DND-41 (cell line): ENCODE results near the gene PPP1R13B.
"Not testable (repeated sequence)": the region's sequence is repeated elsewhere in the genome, so short reads cannot be mapped to it uniquely, and the experiment has no call there.

Experiments used
- ATAC-seq: fragments of 200-7000 bp; cut with Tn5 transposase; 3 replicates; pipeline ENCODE4 v1.9.1; 2021; ENCODE audit warnings: low read depth; ENCODE audit not compliant: insufficient read depth
- DNase-seq: peaks from one replicate; pipeline ENCODE4 v3.0.0-alpha.2; 2020
- H2AFZ ChIP-seq: 2 replicates; pipeline ENCODE4 v1.6.0; 2012; ENCODE audit warnings: low read depth, low read length
- H3K27ac ChIP-seq: 2 replicates; pipeline ENCODE4 v1.5.1; 2012; ENCODE audit warnings: low read length, inconsistent platforms
- H3K27me3 ChIP-seq: fragments of 200-600 bp; sonication (generic); 2 replicates; pipeline ENCODE4 v1.6.0; 2012; ENCODE audit warnings: low read length, mild to moderate bottlenecking, inconsistent platforms; ENCODE audit not compliant: insufficient read depth, poor library complexity
- H3K36me3 ChIP-seq: 2 replicates; pipeline ENCODE4 v1.5.1; 2012; ENCODE audit warnings: low read length, inconsistent platforms; ENCODE audit not compliant: insufficient read depth
- H3K4me1 ChIP-seq: 2 replicates; pipeline ENCODE4 v1.5.1; 2012; ENCODE audit warnings: mild to moderate bottlenecking, low read length; ENCODE audit not compliant: insufficient read depth
- H3K4me2 ChIP-seq: 2 replicates; pipeline ENCODE4 v1.6.0; 2012; ENCODE audit warnings: mild to moderate bottlenecking, moderate library complexity, low read length, inconsistent platforms; ENCODE audit not compliant: insufficient read depth
- H3K4me3 ChIP-seq, 2 experiments: fragments of 200-600 bp in 1 of 2; shearing (Covaris generic) in 1 of 2; 2 replicates each; pipeline ENCODE4 v1.5.1; 2012 to 2016; ENCODE audit warnings: inconsistent platforms in 2 of 2, low read length in 2 of 2, mild to moderate bottlenecking in 2 of 2, low read depth in 1 of 2, moderate library complexity in 1 of 2
- H3K79me2 ChIP-seq: 2 replicates; pipeline ENCODE4 v1.6.0; 2012; ENCODE audit warnings: low read length, inconsistent platforms; ENCODE audit not compliant: insufficient read depth
- H3K9ac ChIP-seq: 2 replicates; pipeline ENCODE4 v1.6.0; 2012; ENCODE audit warnings: low read depth, mild to moderate bottlenecking, inconsistent platforms, low read length, moderate library complexity
- H3K9me3 ChIP-seq: 2 replicates; pipeline ENCODE4 v1.5.1; 2012; ENCODE audit warnings: low read length, moderate library complexity, mild to moderate bottlenecking, inconsistent platforms; ENCODE audit not compliant: insufficient read depth, severe bottlenecking
- H4K20me1 ChIP-seq: 2 replicates; pipeline ENCODE4 v1.6.0; 2012; ENCODE audit warnings: low read length; ENCODE audit not compliant: insufficient read depth
- CTCF ChIP-seq: IDR thresholded peaks from 2 replicates; pipeline ENCODE4 v1.5.1; 2012; ENCODE audit warnings: borderline replicate concordance, low read length, moderate library complexity, mild to moderate bottlenecking; ENCODE audit not compliant: poor library complexity, severe bottlenecking; ENCODE audit errors: extremely low read depth
- EZH2 ChIP-seq: IDR thresholded peaks from 3 replicates; pipeline ENCODE4 v1.6.1; 2012; ENCODE audit warnings: borderline replicate concordance, low read depth, mild to moderate bottlenecking, moderate library complexity, low read length, inconsistent platforms; ENCODE audit not compliant: severe bottlenecking

The PPP1R13B gene

GRCh38 chr14:103803661-103804060 lies 43.7 kb downstream of the PPP1R13B start:
- H3K36me3 ChIP-seq = no peaks in the 10 kb centered on the region
- H4K20me1 ChIP-seq = no peaks in the 10 kb centered on the region
- no peak for TF ChIP-seq EZH2
- TF ChIP-seq CTCF = no peak
- no peaks in the 10 kb centered on the region for H3K4me1 ChIP-seq
- no peak for DNase-seq
- no peaks in the 10 kb centered on the region for H3K79me2 ChIP-seq
- H3K4me3 ChIP-seq = no peak overlapping the region
- no peak overlapping the region for H3K9ac ChIP-seq
- ATAC-seq = no peak
- H3K9me3 ChIP-seq = no peaks in the 10 kb centered on the region
- H3K27me3 ChIP-seq = peaks cover 5% of the 10 kb centered on the region
- H2AFZ ChIP-seq = no peak overlapping the region
- H3K27ac ChIP-seq = no peak overlapping the region
- H3K4me2 ChIP-seq = no peak overlapping the region

GRCh38 chr14:103802356-103802755 lies 45.0 kb downstream of the PPP1R13B start:
- H3K27me3 ChIP-seq = peaks cover 6% of the 10 kb centered on the region
- ATAC-seq = no peak
- no peak overlapping the region for H3K4me2 ChIP-seq
- no peaks in the 10 kb centered on the region for H3K36me3 ChIP-seq
- no peaks in the 10 kb centered on the region for H3K4me1 ChIP-seq
- no peaks in the 10 kb centered on the region for H4K20me1 ChIP-seq
- no peak overlapping the region for H3K4me3 ChIP-seq
- TF ChIP-seq EZH2 = no peak
- TF ChIP-seq CTCF = no peak
- no peak overlapping the region for H3K9ac ChIP-seq
- no peak overlapping the region for H2AFZ ChIP-seq
- H3K27ac ChIP-seq = no peak overlapping the region
- DNase-seq = no peak
- no peaks in the 10 kb centered on the region for H3K79me2 ChIP-seq
- H3K9me3 ChIP-seq = no peaks in the 10 kb centered on the region

GRCh38 chr14:103801459-103801858 lies 45.9 kb downstream of the PPP1R13B start:
- ATAC-seq (no peak), DNase-seq (no peak)
- Histone ChIP-seq H3K4me2 (no peak overlapping the region), H3K79me2 (no peaks in the 10 kb centered on the region), H3K27me3 (peaks cover 10% of the 10 kb centered on the region), H3K9me3 (no peaks in the 10 kb centered on the region), H3K27ac (no peak overlapping the region), H2AFZ (no peak overlapping the region), H3K9ac (no peak overlapping the region), H3K36me3 (no peaks in the 10 kb centered on the region), H3K4me3 (no peak overlapping the region), H4K20me1 (no peaks in the 10 kb centered on the region), H3K4me1 (no peaks in the 10 kb centered on the region)
- TF ChIP-seq CTCF (no peak), EZH2 (no peak)

GRCh38 chr14:103793192-103793591 lies 54.2 kb downstream of the PPP1R13B start:
- not testable (repeated sequence) for H4K20me1 ChIP-seq, H3K4me1 ChIP-seq, H2AFZ ChIP-seq, H3K36me3 ChIP-seq, H3K9me3 ChIP-seq, H3K27me3 ChIP-seq, H3K9ac ChIP-seq, H3K4me2 ChIP-seq, H3K4me3 ChIP-seq, H3K27ac ChIP-seq, H3K79me2 ChIP-seq
- ATAC-seq (peak; percentile 40; the same call in 1 of the 3 replicates), DNase-seq (peak; percentile 31)
- TF ChIP-seq CTCF = peak; percentile 59
